SK-N-SH (cell line): ENCODE data around the gene CYP2J2. TPM values are rescaled to one million over a fixed set of nuclear protein-coding genes. Genes with fewer than 3 reads are reported as not detected.

Source experiments
- CTCF ChIA-PET: fragments of 300-600, 350-600 bp; formaldehyde crosslinking; extraction: SDS; loops from one replicate; lab custom pipeline; 2021; lab: Yijun Ruan, JAX
- POLR2A ChIA-PET: fragments of 350-600 bp; sonication (Branson Sonifier 250); formaldehyde crosslinking; extraction: SDS; loops from one replicate; lab custom pipeline; 2020; ENCODE audit warnings: antibody characterized with exemption, inconsistent platforms; lab: Yijun Ruan, JAX
- DNase-seq: peaks from one replicate; pipeline ENCODE4 v3.0.0; 2012
- H2AFZ ChIP-seq: fragments of 200-600 bp; sonication (generic); 2 replicates; pipeline ENCODE4 v1.8.1; 2016; ENCODE audit warnings: antibody characterized with exemption, mild to moderate bottlenecking, low read depth
- H3F3A ChIP-seq: fragments of 200-600 bp; sonication (generic); replicated peaks from 2 replicates; pipeline ENCODE3; 2016; ENCODE audit warnings: antibody characterized with exemption, mild to moderate bottlenecking; ENCODE audit not compliant: insufficient read depth
- H3K27ac ChIP-seq, 2 experiments: fragments of 200-500 bp in 1 of 2; fragments of 200-600 bp in 1 of 2; sonication (Bioruptor generic) in 1 of 2; sonication (generic), shearing (Covaris generic) in 1 of 2; 2 replicates each; pipeline versions ENCODE4 v1.5.1 to v1.6.1; 2014 to 2016; ENCODE audit warnings: low read depth in 2 of 2, inconsistent platforms in 1 of 2, low read length in 1 of 2, mild to moderate bottlenecking in 1 of 2, mixed read lengths in 1 of 2
- H3K27me3 ChIP-seq: fragments of 200-600 bp; sonication (generic), shearing (Covaris generic); 2 replicates; pipeline ENCODE4 v1.6.1; 2016; ENCODE audit warnings: mixed run types; ENCODE audit not compliant: insufficient read depth
- H3K36me3 ChIP-seq, 2 experiments: fragments of 200-500 bp in 1 of 2; fragments of 200-600 bp in 1 of 2; sonication (Bioruptor generic) in 1 of 2; sonication (generic) in 1 of 2; replicated peaks in 1 of 2; 2 replicates each; pipeline versions ENCODE3 to v1.5.1; 2014 to 2016; ENCODE audit warnings: low read length in 1 of 2, mild to moderate bottlenecking in 1 of 2; ENCODE audit not compliant: insufficient read depth in 2 of 2, control insufficient read depth in 1 of 2
- H3K4me1 ChIP-seq, 2 experiments: fragments of 200-500 bp in 1 of 2; fragments of 200-600 bp in 1 of 2; sonication (Bioruptor generic) in 1 of 2; sonication (generic), shearing (Covaris generic) in 1 of 2; 2 replicates each; pipeline versions ENCODE4 v1.5.1 to v1.6.1; 2014 to 2016; ENCODE audit warnings: low read depth in 1 of 2, low read length in 1 of 2, mixed run types in 1 of 2; ENCODE audit not compliant: insufficient read depth in 2 of 2, control insufficient read depth in 1 of 2
- H3K4me2 ChIP-seq: fragments of 200-600 bp; sonication (generic), shearing (Covaris generic); 2 replicates; pipeline ENCODE4 v1.6.1; 2017; ENCODE audit warnings: mixed run types
- H3K4me3 ChIP-seq, 2 experiments: fragments of 200-500 bp in 1 of 2; fragments of 200-600 bp in 1 of 2; sonication (Bioruptor generic) in 1 of 2; sonication (generic), shearing (Covaris generic) in 1 of 2; 2 replicates each; pipeline versions ENCODE4 v1.5.1 to v1.8.1; 2014 to 2016; ENCODE audit warnings: low read depth in 2 of 2, inconsistent platforms in 1 of 2, low read length in 1 of 2, mild to moderate bottlenecking in 1 of 2, mixed read lengths in 1 of 2, moderate library complexity in 1 of 2
- H3K79me2 ChIP-seq: fragments of 200-600 bp; sonication (generic); 2 replicates; pipeline ENCODE4 v1.8.1; 2017; ENCODE audit warnings: mild to moderate bottlenecking; ENCODE audit not compliant: insufficient read depth
- H3K9ac ChIP-seq: fragments of 200-600 bp; sonication (generic); 2 replicates; pipeline ENCODE4 v1.6.1; 2017; ENCODE audit warnings: mixed run types
- H3K9me2 ChIP-seq: fragments of 200-600 bp; sonication (generic); 2 replicates; pipeline ENCODE4 v1.6.1; 2017; ENCODE audit warnings: mixed run types
- H3K9me3 ChIP-seq: fragments of 200-600 bp; sonication (generic); 2 replicates; pipeline ENCODE4 v1.6.1; 2017; ENCODE audit warnings: mixed run types, mild to moderate bottlenecking, moderate library complexity
- H4K20me1 ChIP-seq: fragments of 200-600 bp; sonication (generic); 2 replicates; pipeline ENCODE4 v1.6.1; 2017; ENCODE audit warnings: mild to moderate bottlenecking, mixed run types; ENCODE audit not compliant: insufficient read depth
- CHD2 ChIP-seq: fragments of 150-350 bp; IDR thresholded peaks from 2 replicates; pipeline ENCODE4 v1.6.1; 2018; ENCODE audit warnings: low read length; ENCODE audit not compliant: partially characterized antibody
- CTCF ChIP-seq: fragments of 200-600 bp; sonication (generic); IDR thresholded peaks from 2 replicates; pipeline ENCODE4 v1.6.1; 2017; ENCODE audit warnings: antibody characterized with exemption, mild to moderate bottlenecking, moderate library complexity
- FOXM1 ChIP-seq: IDR thresholded peaks from 2 replicates; pipeline ENCODE4 v1.4.0; 2012; ENCODE audit warnings: low read depth, mild to moderate bottlenecking
- GABPA ChIP-seq: IDR thresholded peaks from 2 replicates; pipeline ENCODE4 v1.4.0; 2012; ENCODE audit warnings: low read depth, mild to moderate bottlenecking
- JUND ChIP-seq: IDR thresholded peaks from 2 replicates; pipeline ENCODE4 v1.4.0; 2012
- MAX ChIP-seq: IDR thresholded peaks from 2 replicates; pipeline ENCODE4 v1.4.0; 2012; ENCODE audit warnings: low read depth
- MEF2A ChIP-seq: IDR thresholded peaks from 2 replicates; pipeline ENCODE4 v1.4.0; 2012; ENCODE audit warnings: low read depth, borderline replicate concordance
- MXI1 ChIP-seq: IDR thresholded peaks from 2 replicates; pipeline ENCODE4 v1.6.1; 2012; ENCODE audit warnings: mild to moderate bottlenecking, low read depth, low read length, improper control_type of control experiment
- NRF1 ChIP-seq: IDR thresholded peaks from 2 replicates; pipeline ENCODE4 v1.6.1; 2012; ENCODE audit warnings: low read depth, mild to moderate bottlenecking, low read length
- PBX3 ChIP-seq: IDR thresholded peaks from 2 replicates; pipeline ENCODE4; 2012
- POLR2AphosphoS5 ChIP-seq: IDR thresholded peaks from 2 replicates; pipeline ENCODE4 v1.6.1; 2012; ENCODE audit warnings: low read depth, low read length
- RAD21 ChIP-seq: IDR thresholded peaks from 2 replicates; pipeline ENCODE4 v1.6.1; 2012; ENCODE audit warnings: mild to moderate bottlenecking, low read length
- REST ChIP-seq: IDR thresholded peaks from 2 replicates; pipeline ENCODE4 v1.6.1; 2012; ENCODE audit warnings: mild to moderate bottlenecking, low read depth, low read length, moderate library complexity
- SIN3A ChIP-seq: IDR thresholded peaks from 2 replicates; pipeline ENCODE4 v1.6.1; 2012; ENCODE audit warnings: low read depth, mild to moderate bottlenecking, low read length, moderate library complexity, borderline replicate concordance
- TCF12 ChIP-seq: IDR thresholded peaks from 2 replicates; pipeline ENCODE4 v1.4.0; 2012
- TEAD4 ChIP-seq: IDR thresholded peaks from 2 replicates; pipeline ENCODE4 v1.4.0; 2012; ENCODE audit warnings: mild to moderate bottlenecking, borderline replicate concordance; ENCODE audit not compliant: insufficient read depth
- USF2 ChIP-seq: fragments of 150-350 bp; IDR thresholded peaks from 2 replicates; pipeline ENCODE4 v1.6.1; 2017; ENCODE audit warnings: antibody characterized with exemption, low read length, low read depth, borderline replicate concordance
- WGBS: methylation state at CpG from one replicate; pipeline ENCODE4 v1.1.6; 2017; ENCODE audit warnings: low lambda C conversion rate; 5-methylcytosine and 5-hydroxymethylcytosine counted together
- polyA plus RNA-seq, 3 experiments: library from polyadenylated mRNA; depleted of rRNA; stranded (reverse); fragments of >200 nt; gene quantifications; 2 replicates each; pipeline ENCODE4 v1.2.3, GENCODE V29; 2012

CYP2J2 gene
- polyA plus RNA-seq, 1 of the 3 experiments (the other 2 are of a cell fraction) = 1.2 TPM

- no peak for DNase-seq
- no peak overlapping the region for H3K4me3 ChIP-seq
- no peaks in the 10 kb centered on the region for H3K9me2 ChIP-seq
- H3K79me2 ChIP-seq = no peaks in the 10 kb centered on the region
- ChIA-PET CTCF (no interaction called here), POLR2A (no interaction called here)
- TF ChIP-seq MEF2A = no peak
- TF ChIP-seq FOXM1 = no peak
- TF ChIP-seq SIN3A = no peak
- TF ChIP-seq USF2 = no peak
- no peak for TF ChIP-seq MAX
- no peak for TF ChIP-seq CTCF
- no peak for TF ChIP-seq POLR2AphosphoS5
- TF ChIP-seq PBX3 = no peak
- TF ChIP-seq GABPA = no peak
- no peak for TF ChIP-seq TEAD4
- TF ChIP-seq RAD21 = no peak
- no peak for TF ChIP-seq TCF12
- no peak for TF ChIP-seq REST
- no peak for TF ChIP-seq MXI1
- TF ChIP-seq JUND = no peak
- no peak for TF ChIP-seq CHD2
- TF ChIP-seq NRF1 = no peak
- no peaks in the 10 kb centered on the region for H3K27me3 ChIP-seq
- no peaks in the 10 kb centered on the region for H3K9me3 ChIP-seq
- WGBS = 84% methylated on average over 3 of the region's 3 CpGs
- H3K4me2 ChIP-seq = no peak overlapping the region
- no peak overlapping the region for H3K27ac ChIP-seq
- no peaks in the 10 kb centered on the region for H4K20me1 ChIP-seq
- no peak overlapping the region for H2AFZ ChIP-seq
- no peaks in the 10 kb centered on the region for H3F3A ChIP-seq
- H3K9ac ChIP-seq = no peak overlapping the region
- no peaks in the 10 kb centered on the region; a peak in 1 of 4 replicates for H3K4me1 ChIP-seq
- peaks cover 0 to 17% of the 10 kb centered on the region in 2 experiments for H3K36me3 ChIP-seq
Measured at GRCh38 chr1:59846209-59846894, 80.2 kb downstream of the CYP2J2 start.
